ENCODE measurements around the gene KANK4.

Gene KANK4

GRCh38 chr1:62318756-62319544 lies at the start of gene KANK4:
Gene KANK4, minus strand, starts transcription at chr1:62319434. Its CDS starts 37,870 bp downstream, at chr1:62281564.
- Histone ChIP-seq H3K4me3 (peak within 1 kb of the TSS in 1 of 2 donors; percentile 27), H3K4me1 (peaks cover 0 to 14% (median 9%) of the 10 kb centered on the region in 4 donors), H3K27ac (no peak within 1 kb of the TSS), H3K27me3 (peaks cover 0 to 36% of the 10 kb centered on the region in 2 donors), H3K9me3 (no peaks in the 10 kb centered on the region), H3K36me3 (no peaks in the 10 kb centered on the region)
- no peak for DNase-seq
- intact Hi-C loops (cut with DNase I; ENCODE audit: low total_unique reads): no loop called here
- no peak for TF ChIP-seq CTCF (IDR thresholded peaks at IDR 0.05)

- intact Hi-C loops (cut with DNase I; ENCODE audit: low total_unique reads): no loop called here
- Histone ChIP-seq H3K27ac (no peak overlapping the region), H3K4me1 (no peaks in the 10 kb centered on the region), H3K36me3 (no peaks in the 10 kb centered on the region), H3K27me3 (peaks cover 0 to 3% of the 10 kb centered on the region in 2 donors), H3K4me3 (no peak overlapping the region), H3K9me3 (no peaks in the 10 kb centered on the region)
- no peak for DNase-seq
- TF ChIP-seq CTCF (IDR thresholded peaks at IDR 0.05): no peak
Observed at GRCh38 chr1:62368989-62369388, 49.8 kb upstream of the KANK4 start.

GRCh38 chr1:62367005-62367557 lies 47.8 kb upstream of the KANK4 start:
- DNase-seq: no peak
- no peaks in the 10 kb centered on the region for H3K4me1 ChIP-seq
- no peak for TF ChIP-seq CTCF (IDR thresholded peaks at IDR 0.05)
- no peak overlapping the region for H3K27ac ChIP-seq
- no peaks in the 10 kb centered on the region for H3K9me3 ChIP-seq
- H3K4me3 ChIP-seq: no peak overlapping the region
- peaks cover 0 to 3% of the 10 kb centered on the region in 2 donors for H3K27me3 ChIP-seq
- intact Hi-C loops (cut with DNase I; ENCODE audit: low total_unique reads): no loop called here
- no peaks in the 10 kb centered on the region for H3K36me3 ChIP-seq

GRCh38 chr1:62364721-62365120 lies 45.5 kb upstream of the KANK4 start:
- H3K27me3 ChIP-seq: peaks cover 0 to 3% of the 10 kb centered on the region in 2 donors
- DNase-seq: no peak
- intact Hi-C loops (cut with DNase I; ENCODE audit: low total_unique reads): no loop called here
- no peak for TF ChIP-seq CTCF (IDR thresholded peaks at IDR 0.05)
- no peak overlapping the region for H3K27ac ChIP-seq
- no peaks in the 10 kb centered on the region for H3K36me3 ChIP-seq
- no peak overlapping the region for H3K4me3 ChIP-seq
- H3K9me3 ChIP-seq: no peaks in the 10 kb centered on the region
- no peaks in the 10 kb centered on the region for H3K4me1 ChIP-seq

GRCh38 chr1:62362926-62363325 lies 43.7 kb upstream of the KANK4 start:
- Histone ChIP-seq H3K9me3 (no peaks in the 10 kb centered on the region), H3K4me1 (no peaks in the 10 kb centered on the region)
- no peak for TF ChIP-seq CTCF (IDR thresholded peaks at IDR 0.05)

More at GRCh38 chr1:62362926-62363325, 43.7 kb upstream of the KANK4 start:
- no peaks in the 10 kb centered on the region for H3K27me3 ChIP-seq
- H3K27ac ChIP-seq: no peak overlapping the region
- no peak for DNase-seq
- no peaks in the 10 kb centered on the region for H3K36me3 ChIP-seq
- intact Hi-C loops (cut with DNase I; ENCODE audit: low total_unique reads): no loop called here
- no peak overlapping the region for H3K4me3 ChIP-seq
